SJSA1 (cell line): Measurements from ENCODE around the gene C4orf50. TPM values are rescaled to one million over a fixed set of nuclear protein-coding genes. Genes with fewer than 3 reads are reported as not detected.

Experiments used
- DNase-seq, 2 experiments: peaks; one replicate each; pipeline ENCODE4 v3.0.0-alpha.2; 2015 to 2020; ENCODE audit warnings: low spot score in 2 of 2, low read depth in 1 of 2
- H3K27ac ChIP-seq: fragments of 250-450 bp; sonication (Bioruptor Pico); 2 replicates; pipeline ENCODE4 v1.5.1; 2020; ENCODE audit warnings: mild to moderate bottlenecking, moderate library complexity
- H3K27me3 ChIP-seq: fragments of 250-450 bp; sonication (Bioruptor Pico); replicated peaks from 2 replicates; pipeline ENCODE4 v1.5.1; 2020; ENCODE audit warnings: mild to moderate bottlenecking, moderate library complexity
- H3K36me3 ChIP-seq: fragments of 250-450 bp; sonication (Bioruptor Pico); 2 replicates; pipeline ENCODE4 v1.5.1; 2020; ENCODE audit warnings: mild to moderate bottlenecking
- H3K4me1 ChIP-seq: fragments of 250-450 bp; sonication (Bioruptor Pico); replicated peaks from 2 replicates; pipeline ENCODE4 v1.6.1; 2021; ENCODE audit warnings: mild to moderate bottlenecking
- H3K4me3 ChIP-seq: fragments of 250-450 bp; sonication (Bioruptor Pico); 2 replicates; pipeline ENCODE4 v1.5.1; 2020; ENCODE audit warnings: mild to moderate bottlenecking
- H3K9me3 ChIP-seq: fragments of 250-450 bp; sonication (Bioruptor Pico); replicated peaks from 2 replicates; pipeline ENCODE4 v1.5.1; 2020; ENCODE audit warnings: mild to moderate bottlenecking
- total RNA-seq: library from RNA; depleted of rRNA; stranded (reverse); fragments of >200 nt; shearing (Covaris generic); gene quantifications from 2 replicates; pipeline ENCODE4 v1.2.3, GENCODE V29; 2014

C4orf50 gene
- total RNA-seq, 1 experiment from 2014 or later: not detected

GRCh38 chr4:5888222-5889001 is 129.8 kb downstream of the C4orf50 start:
- H3K4me1 ChIP-seq: no peaks in the 10 kb centered on the region
- no peak for DNase-seq
- H3K27ac ChIP-seq: no peak overlapping the region
- H3K36me3 ChIP-seq: no peaks in the 10 kb centered on the region
- H3K4me3 ChIP-seq: no peak overlapping the region
- H3K9me3 ChIP-seq: no peaks in the 10 kb centered on the region
- peaks cover 11% of the 10 kb centered on the region for H3K27me3 ChIP-seq

DNA sequence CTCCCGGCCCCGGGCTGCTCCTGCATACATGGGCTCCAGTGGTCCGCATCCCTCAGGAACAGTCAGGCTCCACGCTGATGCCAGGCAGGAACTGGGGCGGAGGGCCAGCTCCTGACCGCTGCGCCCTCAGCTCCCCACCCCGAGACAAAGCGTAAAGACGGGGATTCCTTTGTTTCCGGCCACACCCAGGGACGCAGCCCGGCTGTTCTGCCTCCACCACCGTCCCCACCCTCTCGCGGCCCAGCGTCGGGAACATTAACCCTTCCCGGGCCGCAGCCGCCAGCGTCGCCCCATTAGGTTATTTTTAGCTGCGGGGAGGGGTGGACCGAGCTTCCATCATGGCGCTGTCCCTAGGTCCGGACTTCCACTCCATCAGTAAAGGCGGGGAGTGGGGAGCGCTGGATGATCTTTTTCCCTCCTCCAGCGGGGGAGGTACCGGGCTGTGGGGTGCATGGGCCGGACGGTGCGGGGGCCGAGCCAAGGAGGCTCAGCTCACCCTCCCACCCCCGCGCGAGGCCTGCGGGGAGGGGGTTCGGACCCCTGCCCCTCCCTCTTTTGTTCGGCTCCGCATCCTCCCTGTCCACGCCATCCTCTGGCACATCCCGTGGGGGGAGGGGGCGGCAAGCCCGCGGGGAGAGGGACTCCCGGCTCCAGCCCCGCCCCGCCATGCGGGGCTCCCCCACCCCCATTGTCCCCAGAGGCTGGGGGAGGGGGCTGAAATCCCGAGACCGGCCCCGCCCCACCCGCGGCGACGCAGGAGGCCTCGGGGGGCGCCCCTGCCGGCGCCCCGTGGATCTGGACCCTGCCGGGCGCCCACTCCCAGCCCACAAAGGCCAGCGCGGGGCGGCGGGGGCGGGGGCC is 130.6 kb downstream of the C4orf50 start:
- H3K27ac ChIP-seq: no peak overlapping the region
- DNase-seq: no peak
- H3K36me3 ChIP-seq: no peaks in the 10 kb centered on the region
- H3K9me3 ChIP-seq: no peaks in the 10 kb centered on the region
- H3K27me3 ChIP-seq: peaks cover 11% of the 10 kb centered on the region
- H3K4me1 ChIP-seq: no peaks in the 10 kb centered on the region
- H3K4me3 ChIP-seq: no peak overlapping the region

DNA sequence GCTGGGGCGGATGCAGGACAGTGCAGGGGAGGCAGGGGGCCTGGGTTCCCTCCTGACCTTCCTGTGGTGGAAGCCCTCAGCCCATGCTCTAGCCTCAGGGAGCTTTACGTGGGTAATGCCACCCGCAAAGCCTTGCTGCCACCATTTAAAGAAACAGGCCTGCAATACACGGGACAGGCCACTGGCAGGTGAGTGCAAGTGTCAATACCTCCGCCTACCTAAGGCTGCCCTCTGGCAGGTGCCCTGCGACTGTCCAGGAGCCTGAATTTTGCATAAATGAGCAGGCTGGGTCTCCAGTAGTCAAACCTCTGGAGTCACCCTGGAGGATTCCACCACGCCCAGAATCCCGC is 131.2 kb downstream of the C4orf50 start:
- no peak overlapping the region for H3K4me3 ChIP-seq
- H3K36me3 ChIP-seq: no peaks in the 10 kb centered on the region
- DNase-seq: no peak
- no peaks in the 10 kb centered on the region for H3K9me3 ChIP-seq
- H3K27ac ChIP-seq: no peak overlapping the region
- no peaks in the 10 kb centered on the region for H3K4me1 ChIP-seq
- H3K27me3 ChIP-seq: peaks cover 8% of the 10 kb centered on the region

- H3K9me3 ChIP-seq: no peaks in the 10 kb centered on the region
- H3K36me3 ChIP-seq: no peaks in the 10 kb centered on the region
- no peak for DNase-seq
- H3K4me3 ChIP-seq: no peak overlapping the region
- no peaks in the 10 kb centered on the region for H3K4me1 ChIP-seq
- no peak overlapping the region for H3K27ac ChIP-seq
- no peaks in the 10 kb centered on the region; the same call in 1 of the 2 replicates for H3K27me3 ChIP-seq
Observed at GRCh38 chr4:5885733-5886132, 132.5 kb downstream of the C4orf50 start.

- H3K27ac ChIP-seq: no peak overlapping the region
- no peaks in the 10 kb centered on the region; the same call in 1 of the 2 replicates for H3K27me3 ChIP-seq
- H3K4me1 ChIP-seq: no peaks in the 10 kb centered on the region
- no peaks in the 10 kb centered on the region for H3K36me3 ChIP-seq
- no peak for DNase-seq
- no peaks in the 10 kb centered on the region for H3K9me3 ChIP-seq
- no peak overlapping the region for H3K4me3 ChIP-seq
Observed at GRCh38 chr4:5884796-5885195, 133.4 kb downstream of the C4orf50 start.

DNA sequence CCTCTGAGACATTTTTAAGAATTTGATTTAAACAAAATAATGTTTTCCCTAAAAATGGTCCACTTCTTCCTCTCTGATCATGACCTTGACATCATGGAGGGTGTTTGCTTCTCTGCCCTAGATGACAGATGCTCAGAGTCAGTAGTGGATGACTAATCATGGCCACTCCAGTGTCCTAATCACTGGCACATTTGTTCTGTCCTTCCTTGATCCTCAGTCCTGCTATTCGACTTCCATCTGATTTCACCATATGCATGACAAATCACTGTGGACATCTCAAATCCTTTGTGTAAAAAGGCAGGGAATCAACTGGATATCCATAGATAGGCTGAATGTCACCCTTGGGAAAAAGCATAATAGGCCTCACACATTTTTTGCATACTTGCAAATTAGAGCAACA is 134.3 kb downstream of the C4orf50 start:
- Histone ChIP-seq H3K27me3 (no peaks in the 10 kb centered on the region; the same call in 1 of the 2 replicates), H3K27ac (no peak overlapping the region), H3K9me3 (no peaks in the 10 kb centered on the region), H3K4me3 (no peak overlapping the region), H3K4me1 (no peaks in the 10 kb centered on the region), H3K36me3 (no peaks in the 10 kb centered on the region)
- DNase-seq: no peak

DNA sequence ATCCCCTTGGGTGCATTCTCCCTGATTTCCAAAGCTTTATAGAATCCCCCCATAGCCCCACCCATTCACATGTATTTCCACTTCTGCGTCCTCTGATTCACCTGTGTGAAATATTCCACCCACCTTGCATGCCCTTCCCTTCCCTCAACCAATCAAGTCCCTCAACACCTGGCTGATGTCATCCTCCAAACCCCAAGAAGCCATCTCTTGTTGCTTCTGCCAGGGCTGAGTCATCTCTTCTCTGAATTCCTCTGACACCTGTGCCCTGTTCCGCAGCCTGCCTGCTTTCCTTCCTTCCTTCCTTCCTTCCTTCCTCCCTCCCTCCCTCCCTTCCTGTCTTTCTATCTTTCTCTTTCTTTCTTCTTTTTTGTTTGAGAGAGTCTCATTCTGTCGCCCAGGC is 135.3 kb downstream of the C4orf50 start:
- no peaks in the 10 kb centered on the region for H3K4me1 ChIP-seq
- H3K27ac ChIP-seq: no peak overlapping the region
- H3K9me3 ChIP-seq: no peaks in the 10 kb centered on the region
- no peaks in the 10 kb centered on the region for H3K36me3 ChIP-seq
- DNase-seq: no peak
- H3K27me3 ChIP-seq: no peaks in the 10 kb centered on the region; the same call in 1 of the 2 replicates
- no peak overlapping the region for H3K4me3 ChIP-seq

DNA sequence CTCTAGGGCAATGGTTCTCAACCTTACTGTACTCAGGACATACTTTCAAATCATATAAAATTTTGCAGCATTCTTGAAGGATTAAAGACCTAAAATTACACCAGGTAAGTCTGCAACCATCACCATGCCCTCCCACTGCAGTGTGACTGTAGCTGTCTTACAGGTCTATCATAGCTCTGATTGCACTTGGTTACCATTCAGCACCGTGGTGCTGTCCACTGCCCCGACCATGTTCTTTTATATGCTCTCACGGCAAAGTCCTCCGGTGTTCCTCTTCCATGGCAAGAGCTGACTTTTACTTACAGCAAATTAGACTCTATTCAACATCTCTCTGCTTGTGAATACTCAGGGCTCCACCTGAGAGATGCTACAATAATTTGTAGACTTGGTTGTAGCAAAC is 136.9 kb downstream of the C4orf50 start:
- Histone ChIP-seq H3K27me3 (no peaks in the 10 kb centered on the region), H3K27ac (no peak overlapping the region), H3K4me1 (no peaks in the 10 kb centered on the region), H3K9me3 (no peaks in the 10 kb centered on the region), H3K4me3 (no peak overlapping the region), H3K36me3 (no peaks in the 10 kb centered on the region)
- no peak for DNase-seq

GRCh38 chr4:5878359-5878758 is 139.9 kb downstream of the C4orf50 start:
- DNase-seq: no peak
- Histone ChIP-seq H3K27ac (no peak overlapping the region), H3K27me3 (no peaks in the 10 kb centered on the region), H3K4me1 (no peaks in the 10 kb centered on the region), H3K4me3 (no peak overlapping the region), H3K9me3 (no peaks in the 10 kb centered on the region), H3K36me3 (no peaks in the 10 kb centered on the region)

GRCh38 chr4:5877392-5877791 is 140.8 kb downstream of the C4orf50 start:
- DNase-seq: no peak
- Histone ChIP-seq H3K4me1 (no peaks in the 10 kb centered on the region), H3K27me3 (no peaks in the 10 kb centered on the region), H3K9me3 (no peaks in the 10 kb centered on the region), H3K27ac (no peak overlapping the region), H3K4me3 (no peak overlapping the region), H3K36me3 (no peaks in the 10 kb centered on the region)

GRCh38 chr4:5874811-5875449 is 143.3 kb downstream of the C4orf50 start:
- Histone ChIP-seq H3K27ac (no peak overlapping the region), H3K4me3 (no peak overlapping the region), H3K9me3 (no peaks in the 10 kb centered on the region), H3K4me1 (no peaks in the 10 kb centered on the region), H3K27me3 (no peaks in the 10 kb centered on the region), H3K36me3 (no peaks in the 10 kb centered on the region)
- peak in 1 of 2 experiments; percentile 0 for DNase-seq

GRCh38 chr4:5870701-5871100 is 147.5 kb downstream of the C4orf50 start:
- no peaks in the 10 kb centered on the region for H3K27me3 ChIP-seq
- no peaks in the 10 kb centered on the region for H3K9me3 ChIP-seq
- no peak overlapping the region for H3K27ac ChIP-seq

GRCh38 chr4:5869966-5870619 is 148.1 kb downstream of the C4orf50 start:
- no peaks in the 10 kb centered on the region for H3K4me1 ChIP-seq
- no peaks in the 10 kb centered on the region for H3K9me3 ChIP-seq
- H3K27ac ChIP-seq: no peak overlapping the region
- H3K27me3 ChIP-seq: no peaks in the 10 kb centered on the region
- H3K36me3 ChIP-seq: no peaks in the 10 kb centered on the region
- no peak overlapping the region for H3K4me3 ChIP-seq
- no peak for DNase-seq

More at GRCh38 chr4:5870701-5871100, 147.5 kb downstream of the C4orf50 start:
- Histone ChIP-seq H3K4me3 (no peak overlapping the region), H3K4me1 (no peaks in the 10 kb centered on the region), H3K36me3 (no peaks in the 10 kb centered on the region)
- DNase-seq: no peak
